GM04503 (cell line): Measurements from ENCODE around the gene TAF3.

Experiments
- DNase-seq: peaks from one replicate; pipeline ENCODE4 v3.0.0-alpha.2; 2012; ENCODE audit warnings: low read depth

The TAF3 gene

DNA sequence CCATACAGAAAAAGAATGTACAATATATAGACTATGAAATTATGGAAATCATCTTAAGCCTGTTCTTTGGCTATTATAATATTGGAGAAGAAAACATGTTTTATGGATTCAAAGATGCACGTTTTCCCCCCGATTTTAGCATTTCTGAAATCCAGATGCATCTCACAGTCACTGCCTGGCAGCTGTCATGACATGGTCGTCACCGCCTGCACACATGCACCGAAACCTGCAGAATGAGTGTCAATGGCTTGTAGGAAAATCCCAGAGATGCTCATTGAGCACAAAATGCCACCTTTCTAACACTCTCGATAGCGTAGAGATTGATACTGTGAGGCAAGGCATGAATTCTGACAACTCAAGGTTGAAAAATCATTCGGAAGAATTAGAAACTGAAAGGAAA is 115.5 kb downstream of the TAF3 start:
- DNase-seq = no peak

- no peak for DNase-seq
These were observed 119.1 kb downstream of the TAF3 start for GRCh38 chr10:7937315-7937945.

- no peak for DNase-seq
These were observed 123.3 kb downstream of the TAF3 start for GRCh38 chr10:7941576-7941975.

DNA sequence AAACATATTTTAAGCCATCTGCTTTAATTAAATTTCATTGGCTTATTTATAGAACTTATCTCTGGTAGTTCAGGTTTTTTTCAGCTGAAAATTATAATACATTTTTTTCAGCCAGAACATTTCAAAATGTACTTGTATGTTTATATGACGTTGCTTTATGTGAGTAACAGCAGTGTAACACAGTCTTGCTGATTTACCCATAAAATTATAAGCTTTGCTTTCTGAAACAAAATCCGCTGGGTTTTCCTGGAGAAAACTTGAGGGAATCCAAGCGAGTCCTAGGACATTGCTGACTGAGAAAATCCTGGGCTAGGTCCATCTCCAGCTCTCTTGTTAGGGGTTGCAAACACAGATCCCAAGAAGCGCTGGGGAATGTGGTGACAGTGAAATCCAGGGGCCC is 124.0 kb downstream of the TAF3 start:
- no peak for DNase-seq

DNA sequence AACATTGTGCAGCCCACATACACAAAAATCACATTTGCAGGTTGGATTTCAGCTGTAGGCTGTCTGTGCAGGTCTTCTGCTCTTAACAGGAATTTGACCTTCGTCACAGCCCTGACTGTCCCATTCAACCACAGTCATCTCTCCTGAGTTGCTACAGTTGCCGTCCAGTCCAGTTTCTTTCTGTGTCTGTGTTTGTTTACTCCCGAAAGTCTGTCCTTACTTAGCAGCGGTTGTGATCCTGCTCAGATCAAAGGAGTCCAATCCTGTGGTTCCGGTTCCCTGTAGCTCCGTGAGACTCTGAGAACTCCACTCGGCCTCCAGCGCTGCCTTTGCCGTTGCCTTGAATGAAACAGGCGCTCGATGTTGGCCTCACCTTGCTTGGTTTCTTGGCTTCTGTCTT is 124.6 kb downstream of the TAF3 start:
- DNase-seq = no peak

- DNase-seq = no peak
These were observed 125.8 kb downstream of the TAF3 start for GRCh38 chr10:7944215-7944480.

- no peak for DNase-seq
These were observed 126.2 kb downstream of the TAF3 start for GRCh38 chr10:7944537-7944936.

DNA sequence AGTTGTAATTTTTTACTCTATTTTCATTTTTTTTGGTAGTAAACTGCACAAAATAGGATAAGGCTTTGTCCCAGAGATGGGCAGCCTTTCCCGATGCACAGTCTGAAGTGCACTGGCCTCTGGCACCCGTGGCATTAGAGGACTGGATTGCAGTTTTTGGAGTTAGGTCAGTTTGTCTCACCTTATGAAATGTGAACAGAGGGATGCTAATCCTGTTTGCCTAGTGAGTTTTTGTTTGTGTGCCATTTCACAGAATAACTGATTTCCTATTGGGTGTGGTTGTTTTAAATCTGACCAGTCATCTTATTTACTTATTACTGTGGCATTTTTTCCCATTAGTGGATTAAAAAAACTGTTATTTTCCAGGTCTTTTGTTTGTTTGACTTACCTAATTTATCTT is 126.7 kb downstream of the TAF3 start:
- no peak for DNase-seq

GRCh38 chr10:7945469-7946187 is 127.3 kb downstream of the TAF3 start:
- DNase-seq = no peak

GRCh38 chr10:7948371-7949000 is 130.2 kb downstream of the TAF3 start:
- no peak for DNase-seq

DNA sequence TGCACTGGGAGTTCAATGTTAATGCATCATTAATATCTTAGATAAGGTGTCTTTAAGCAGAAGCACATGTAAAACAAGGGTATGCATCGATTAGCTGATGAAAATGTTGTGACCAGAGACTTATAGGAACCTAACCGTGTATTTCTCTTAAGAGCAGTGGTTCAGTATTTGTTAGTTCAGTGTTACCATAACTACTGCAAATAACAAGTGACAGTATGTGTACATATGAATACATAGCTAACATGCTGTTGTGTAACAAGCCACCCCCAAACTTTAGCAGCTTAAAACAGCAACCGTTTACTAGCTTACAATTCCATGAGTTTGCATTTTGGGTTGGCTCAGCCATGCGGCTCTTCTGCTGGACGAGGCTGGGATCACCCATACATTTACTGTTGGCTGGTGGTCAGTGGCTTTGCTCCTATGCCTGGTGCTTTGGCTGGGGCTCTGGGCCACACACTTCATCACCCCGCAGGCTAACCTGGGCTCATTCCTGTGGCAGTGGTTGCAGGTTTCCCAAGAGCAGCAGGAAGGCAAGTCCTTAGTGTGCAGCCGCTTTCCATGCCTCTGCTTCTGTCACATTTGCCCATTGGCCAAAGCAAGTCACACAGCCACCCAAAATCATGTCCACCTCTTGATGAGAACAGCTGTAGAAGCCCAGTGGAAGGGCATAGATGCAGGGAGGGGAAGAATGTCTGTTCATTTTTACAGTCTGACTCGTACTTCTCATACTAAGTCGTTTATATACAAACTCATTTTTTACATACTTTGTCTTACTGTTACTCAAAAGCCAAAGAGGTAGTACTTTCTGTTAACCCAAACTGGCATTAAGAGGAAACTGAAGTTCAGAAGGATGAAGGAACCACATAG is 132.9 kb downstream of the TAF3 start:
- no peak for DNase-seq

GRCh38 chr10:7952266-7952665 is 134.0 kb downstream of the TAF3 start:
- DNase-seq = no peak

DNA sequence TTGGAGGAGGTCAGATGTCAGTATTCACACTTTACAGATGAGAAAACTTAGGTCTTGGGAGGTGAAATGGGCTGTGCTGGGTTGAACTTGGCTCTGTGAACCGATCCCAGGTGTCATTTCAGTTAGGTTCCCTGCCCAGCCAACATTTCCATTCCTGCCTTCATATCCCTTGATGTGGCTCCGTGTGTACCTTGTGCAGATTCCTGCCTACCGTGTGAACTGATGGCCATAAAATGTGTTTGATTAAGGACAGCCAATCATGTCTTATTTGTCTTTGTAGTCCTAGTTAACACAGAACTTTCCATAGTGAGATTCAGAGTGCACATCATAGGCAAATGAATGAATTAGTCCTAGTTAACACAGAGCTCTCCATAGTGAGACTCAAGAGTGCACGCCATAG is 135.1 kb downstream of the TAF3 start:
- no peak for DNase-seq

GRCh38 chr10:7955446-7955845 is 137.1 kb downstream of the TAF3 start:
- no peak for DNase-seq

DNA sequence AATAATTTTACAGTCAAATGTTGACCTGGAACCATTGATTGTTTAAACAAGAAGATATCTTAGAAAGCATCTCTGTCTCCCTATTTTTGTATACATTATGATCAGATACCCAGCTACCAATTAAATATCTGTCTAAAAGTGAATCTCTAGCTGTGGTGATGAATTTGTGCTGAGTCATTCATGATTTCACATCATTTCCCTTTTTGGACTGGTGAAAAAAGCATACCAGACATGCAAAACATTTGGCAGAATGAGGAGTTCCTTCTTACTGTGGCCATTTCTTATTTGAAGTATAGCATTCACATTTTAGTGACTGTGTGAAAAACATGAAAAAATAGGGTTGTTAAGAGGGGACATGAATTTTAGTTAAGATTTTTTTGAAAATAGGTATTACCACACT is 138.2 kb downstream of the TAF3 start:
- DNase-seq = peak; percentile 54

GRCh38 chr10:7957591-7957990 is 139.3 kb downstream of the TAF3 start:
- DNase-seq = no peak

DNA sequence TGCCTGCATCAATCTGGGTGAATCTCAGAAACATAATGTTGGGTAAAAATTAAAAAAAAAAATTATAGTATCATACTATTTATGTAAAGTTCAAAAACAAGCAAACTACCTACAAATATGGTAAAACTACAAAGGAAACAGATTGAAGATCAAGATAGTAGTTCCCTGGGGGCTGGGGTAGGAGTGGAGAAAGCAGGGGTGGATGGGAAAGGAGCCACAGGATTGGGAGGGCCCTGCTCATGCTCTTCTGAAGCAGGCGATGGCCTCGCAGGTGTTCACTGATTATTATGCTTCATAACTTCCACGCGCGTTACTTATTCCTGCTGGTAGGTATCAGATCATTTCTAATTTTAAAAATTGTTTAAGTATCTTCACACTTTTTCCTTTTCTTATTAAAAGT is 140.1 kb downstream of the TAF3 start:
- DNase-seq = no peak

DNA sequence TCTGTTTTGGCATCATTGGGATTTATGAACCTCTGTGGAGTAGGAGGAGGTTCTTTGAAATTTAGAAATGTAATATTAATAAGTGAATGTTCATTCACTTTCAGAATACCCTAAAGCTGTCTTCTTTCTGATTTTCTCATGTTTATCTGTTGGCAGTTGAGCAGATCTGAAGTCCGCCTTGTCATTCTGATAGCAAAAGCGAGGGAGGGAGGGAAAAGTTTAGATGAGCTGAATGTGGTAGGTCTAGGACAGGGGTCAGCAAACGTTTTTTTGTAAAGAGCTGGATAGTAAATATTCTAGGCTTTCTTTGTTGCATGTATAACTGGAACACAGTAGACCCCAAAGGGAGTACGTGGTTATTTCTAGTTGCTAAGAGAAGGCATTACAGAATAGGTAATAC is 141.8 kb downstream of the TAF3 start:
- DNase-seq = no peak

- no peak for DNase-seq
These were observed 144.3 kb downstream of the TAF3 start for GRCh38 chr10:7962592-7962991.

GRCh38 chr10:7965457-7965856 is 147.2 kb downstream of the TAF3 start:
- no peak for DNase-seq

- no peak for DNase-seq
These were observed 148.7 kb downstream of the TAF3 start for GRCh38 chr10:7967035-7967434.

- no peak for DNase-seq
These were observed 150.3 kb downstream of the TAF3 start for GRCh38 chr10:7968510-7969112.
